ENCODE results near the gene FAM222B.
"Not testable (repeated sequence)": the region's sequence is repeated elsewhere in the genome, so short reads cannot be mapped to it uniquely, and the experiment has no call there.

Gene FAM222B

GRCh38 chr17:28792877-28793661 lies 49.5 kb downstream of the FAM222B start:
- no peak for TF ChIP-seq EZH2phosphoT487 (IDR thresholded peaks at IDR 0.05; ENCODE audit: borderline replicate concordance, low read length)
- no peak for TF ChIP-seq CTCF (IDR thresholded peaks at IDR 0.05; ENCODE audit: low read depth, low read length, poor library complexity, severe bottlenecking)
- Histone ChIP-seq H3K4me2 (ENCODE audit: low read length) (no peak overlapping the region), H3K36me3 (ENCODE audit: control insufficient read depth, low read length) (no peaks in the 10 kb centered on the region), H3K4me3 (ENCODE audit: low read length) (no peak overlapping the region), H4K20me1 (ENCODE audit: control insufficient read depth, insufficient read depth, low read depth, low read length) (no peaks in the 10 kb centered on the region), H3K27me3 (ENCODE audit: control insufficient read depth, low read length) (no peaks in the 10 kb centered on the region), H3K27ac (ENCODE audit: low read depth, low read length) (no peak overlapping the region), H3K9me2 (replicated peaks; ENCODE audit: control insufficient read depth, low read length) (no peaks in the 10 kb centered on the region), H3K9me3 (ENCODE audit: control insufficient read depth, insufficient read depth, low read length) (no peaks in the 10 kb centered on the region), H3K4me1 (ENCODE audit: control insufficient read depth, low read length) (no peaks in the 10 kb centered on the region), H3F3A (ENCODE audit: control insufficient read depth, insufficient read depth) (peaks cover 3% of the 10 kb centered on the region; the same call in 1 of the 2 replicates), H3K79me2 (ENCODE audit: control insufficient read depth, low read length) (peaks cover 22% of the 10 kb centered on the region)

GRCh38 chr17:28788100-28788499 lies 54.5 kb downstream of the FAM222B start:
- Histone ChIP-seq H3K9me2 (replicated peaks; ENCODE audit: control insufficient read depth, low read length) (no peaks in the 10 kb centered on the region), H3K9me3 (ENCODE audit: control insufficient read depth, insufficient read depth, low read length) (no peaks in the 10 kb centered on the region), H3K4me3 (ENCODE audit: low read length) (no peak overlapping the region), H4K20me1 (ENCODE audit: control insufficient read depth, insufficient read depth, low read depth, low read length) (no peaks in the 10 kb centered on the region), H3K4me2 (ENCODE audit: low read length) (no peak overlapping the region), H3K27ac (ENCODE audit: low read depth, low read length) (no peak overlapping the region), H3F3A (ENCODE audit: control insufficient read depth, insufficient read depth) (no peaks in the 10 kb centered on the region), H3K27me3 (ENCODE audit: control insufficient read depth, low read length) (no peaks in the 10 kb centered on the region), H3K4me1 (ENCODE audit: control insufficient read depth, low read length) (no peaks in the 10 kb centered on the region), H3K36me3 (ENCODE audit: control insufficient read depth, low read length) (no peaks in the 10 kb centered on the region), H3K79me2 (ENCODE audit: control insufficient read depth, low read length) (peaks cover 11% of the 10 kb centered on the region)
- TF ChIP-seq EZH2phosphoT487 (IDR thresholded peaks at IDR 0.05; ENCODE audit: borderline replicate concordance, low read length) (no peak), CTCF (IDR thresholded peaks at IDR 0.05; ENCODE audit: low read depth, low read length, poor library complexity, severe bottlenecking) (no peak)

- no peaks in the 10 kb centered on the region for H3K27me3 ChIP-seq (ENCODE audit: control insufficient read depth, low read length)
- peaks cover 17% of the 10 kb centered on the region for H3K79me2 ChIP-seq (ENCODE audit: control insufficient read depth, low read length)
- H3K36me3 ChIP-seq (ENCODE audit: control insufficient read depth, low read length): peaks cover 6% of the 10 kb centered on the region; the same call in 1 of the 2 replicates
- 0 out of 2 replicates have a peak, but pooled peaks cover 3% of the 10 kb centered on the region for H3F3A ChIP-seq (ENCODE audit: control insufficient read depth, insufficient read depth)
- no peaks in the 10 kb centered on the region for H3K9me2 ChIP-seq (replicated peaks; ENCODE audit: control insufficient read depth, low read length)
- H4K20me1 ChIP-seq (ENCODE audit: control insufficient read depth, insufficient read depth, low read depth, low read length): peaks cover 4% of the 10 kb centered on the region; the same call in 1 of the 2 replicates
- TF ChIP-seq EZH2phosphoT487 (IDR thresholded peaks at IDR 0.05; ENCODE audit: borderline replicate concordance, low read length): no peak
- no peak for TF ChIP-seq CTCF (IDR thresholded peaks at IDR 0.05; ENCODE audit: low read depth, low read length, poor library complexity, severe bottlenecking)
- no peaks in the 10 kb centered on the region for H3K9me3 ChIP-seq (ENCODE audit: control insufficient read depth, insufficient read depth, low read length)
- peaks cover 13% of the 10 kb centered on the region for H3K4me1 ChIP-seq (ENCODE audit: control insufficient read depth, low read length)
- H3K4me3 ChIP-seq (ENCODE audit: low read length): no peak overlapping the region
- no peak overlapping the region for H3K27ac ChIP-seq (ENCODE audit: low read depth, low read length)
- no peak overlapping the region for H3K4me2 ChIP-seq (ENCODE audit: low read length)
Observed at GRCh38 chr17:28783161-28783560, 59.4 kb downstream of the FAM222B start.

- H3K9me3 ChIP-seq (ENCODE audit: control insufficient read depth, insufficient read depth, low read length): not testable (repeated sequence)
Observed at GRCh38 chr17:28779601-28780000, 63.0 kb downstream of the FAM222B start.

More at GRCh38 chr17:28779601-28780000, 63.0 kb downstream of the FAM222B start:
- H3K9me2 ChIP-seq (replicated peaks; ENCODE audit: control insufficient read depth, low read length); H3K4me3 ChIP-seq (ENCODE audit: low read length); H3F3A ChIP-seq (ENCODE audit: control insufficient read depth, insufficient read depth); H3K4me2 ChIP-seq (ENCODE audit: low read length); H3K27ac ChIP-seq (ENCODE audit: low read depth, low read length); H3K27me3 ChIP-seq (ENCODE audit: control insufficient read depth, low read length); H4K20me1 ChIP-seq (ENCODE audit: control insufficient read depth, insufficient read depth, low read depth, low read length); H3K36me3 ChIP-seq (ENCODE audit: control insufficient read depth, low read length): not testable (repeated sequence)
- Histone ChIP-seq H3K79me2 (ENCODE audit: control insufficient read depth, low read length) (peaks cover 24% of the 10 kb centered on the region), H3K4me1 (ENCODE audit: control insufficient read depth, low read length) (peaks cover 13% of the 10 kb centered on the region)

All from DOHH2 (cell line).